ENCODE measurements around the gene CDKL1.

The CDKL1 gene

DNA sequence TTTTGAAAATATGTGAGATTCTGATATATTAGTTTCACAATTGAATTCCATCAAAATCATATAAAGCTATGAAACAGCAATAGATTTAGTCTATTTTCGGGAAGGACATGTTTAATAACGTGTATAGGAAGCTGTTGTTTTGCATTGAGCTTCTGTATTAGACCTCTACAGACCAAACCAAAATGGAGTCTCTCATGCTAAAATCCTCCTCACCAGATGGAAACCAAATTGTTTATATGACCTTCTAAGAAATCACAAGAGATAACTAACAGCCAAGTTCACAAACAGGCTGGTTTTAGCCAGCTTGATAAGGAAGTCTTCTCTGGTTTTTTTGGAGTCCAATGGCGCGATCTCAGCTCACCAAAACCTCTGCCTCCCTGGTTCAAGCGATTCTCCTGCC is 108.5 kb downstream of the CDKL1 start:
- in situ Hi-C loops (cut with HindIII; ENCODE audit: low sequenced_read_pairs): no loop called here

DNA sequence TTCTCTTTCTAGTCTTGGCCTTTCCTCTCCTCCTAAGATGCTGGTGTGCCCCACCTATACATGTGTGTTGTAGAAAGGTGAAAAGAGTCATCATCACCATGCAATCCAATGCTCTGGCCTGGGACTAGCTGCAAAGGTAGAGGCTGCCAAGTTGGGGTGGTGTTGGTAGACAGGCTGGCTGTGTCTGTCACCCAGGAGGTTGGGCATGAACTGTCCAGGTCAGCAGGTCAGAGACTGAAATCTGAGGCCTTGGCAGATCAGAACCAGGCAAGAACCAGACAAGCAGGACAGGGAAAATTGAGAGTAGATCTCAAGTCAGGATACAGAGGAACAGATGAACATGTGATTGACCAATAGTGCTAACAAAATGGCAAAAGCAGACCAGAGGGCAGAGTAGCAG is 110.8 kb downstream of the CDKL1 start:
- in situ Hi-C loops (cut with HindIII; ENCODE audit: low sequenced_read_pairs): no loop called here

Data from DLD1 (cell line).